ENCODE measurements around the gene COL15A1. TPM values are rescaled to one million over a fixed set of nuclear protein-coding genes. Genes with fewer than 3 reads are reported as not detected.

COL15A1 gene
- total RNA-seq, 6 experiments from 2014 or later: 0.07 to 0.58 (median 0.11) TPM; not detected in 2

- DNase-seq (no peak), ATAC-seq (no peak)
- no peak for TF ChIP-seq POLR2A (IDR thresholded peaks at IDR 0.05)
- no peak for TF ChIP-seq CTCF (IDR thresholded peaks at IDR 0.05)
- no peak overlapping the region for H3K27ac ChIP-seq
- 100% methylated on average over 1 of the region's 6 CpGs for WGBS (ENCODE audit: insufficient coverage, low coverage, low lambda C conversion rate, missing lambda C conversion rate)
- no peaks in the 10 kb centered on the region for H3K27me3 ChIP-seq
- H3K4me3 ChIP-seq: no peak overlapping the region
- intact Hi-C loops (cut with DNase I): no loop called here
- H3K4me1 ChIP-seq: peaks cover 0 to 3% (median 0%) of the 10 kb centered on the region in 4 donors
- H3K9me3 ChIP-seq: no peaks in the 10 kb centered on the region
- H3K36me3 ChIP-seq: no peaks in the 10 kb centered on the region
Measured at GRCh38 chr9:99056186-99056585, 112.5 kb downstream of the COL15A1 start.

- 49% methylated on average over 5 of the region's 5 CpGs for WGBS (ENCODE audit: insufficient coverage, low coverage, low lambda C conversion rate, missing lambda C conversion rate)
- Histone ChIP-seq H3K9me3 (no peaks in the 10 kb centered on the region), H3K27me3 (no peaks in the 10 kb centered on the region), H3K4me1 (peaks cover 0 to 3% (median 0%) of the 10 kb centered on the region in 4 donors), H3K4me3 (no peak overlapping the region), H3K27ac (no peak overlapping the region), H3K36me3 (no peaks in the 10 kb centered on the region)
- TF ChIP-seq CTCF (IDR thresholded peaks at IDR 0.05) (no peak), POLR2A (IDR thresholded peaks at IDR 0.05) (no peak)
- DNase-seq (no peak), ATAC-seq (peak in 1 of 4 donors; percentile 5)
- intact Hi-C loops (cut with DNase I): no loop called here
Measured at GRCh38 chr9:99056886-99057664, 113.4 kb downstream of the COL15A1 start.

GRCh38 chr9:99057665-99058625 is 114.2 kb downstream of the COL15A1 start:
- DNase-seq: peak in 1 of 3 donors; percentile 53
- Histone ChIP-seq H3K4me1 (peaks cover 0 to 3% (median 0%) of the 10 kb centered on the region in 4 donors), H3K36me3 (no peaks in the 10 kb centered on the region), H3K4me3 (no peak overlapping the region), H3K9me3 (no peaks in the 10 kb centered on the region), H3K27ac (peak overlapping the region in 2 of 3 donors; percentile 28 to 50), H3K27me3 (no peaks in the 10 kb centered on the region)
- intact Hi-C loops (cut with DNase I): no loop called here
- TF ChIP-seq CTCF (IDR thresholded peaks at IDR 0.05) (no peak), POLR2A (IDR thresholded peaks at IDR 0.05) (no peak)
- peak; percentile 46 to 63 (median 52) for ATAC-seq
- 39% methylated on average over 5 of the region's 7 CpGs for WGBS (ENCODE audit: insufficient coverage, low coverage, low lambda C conversion rate, missing lambda C conversion rate)

DNA sequence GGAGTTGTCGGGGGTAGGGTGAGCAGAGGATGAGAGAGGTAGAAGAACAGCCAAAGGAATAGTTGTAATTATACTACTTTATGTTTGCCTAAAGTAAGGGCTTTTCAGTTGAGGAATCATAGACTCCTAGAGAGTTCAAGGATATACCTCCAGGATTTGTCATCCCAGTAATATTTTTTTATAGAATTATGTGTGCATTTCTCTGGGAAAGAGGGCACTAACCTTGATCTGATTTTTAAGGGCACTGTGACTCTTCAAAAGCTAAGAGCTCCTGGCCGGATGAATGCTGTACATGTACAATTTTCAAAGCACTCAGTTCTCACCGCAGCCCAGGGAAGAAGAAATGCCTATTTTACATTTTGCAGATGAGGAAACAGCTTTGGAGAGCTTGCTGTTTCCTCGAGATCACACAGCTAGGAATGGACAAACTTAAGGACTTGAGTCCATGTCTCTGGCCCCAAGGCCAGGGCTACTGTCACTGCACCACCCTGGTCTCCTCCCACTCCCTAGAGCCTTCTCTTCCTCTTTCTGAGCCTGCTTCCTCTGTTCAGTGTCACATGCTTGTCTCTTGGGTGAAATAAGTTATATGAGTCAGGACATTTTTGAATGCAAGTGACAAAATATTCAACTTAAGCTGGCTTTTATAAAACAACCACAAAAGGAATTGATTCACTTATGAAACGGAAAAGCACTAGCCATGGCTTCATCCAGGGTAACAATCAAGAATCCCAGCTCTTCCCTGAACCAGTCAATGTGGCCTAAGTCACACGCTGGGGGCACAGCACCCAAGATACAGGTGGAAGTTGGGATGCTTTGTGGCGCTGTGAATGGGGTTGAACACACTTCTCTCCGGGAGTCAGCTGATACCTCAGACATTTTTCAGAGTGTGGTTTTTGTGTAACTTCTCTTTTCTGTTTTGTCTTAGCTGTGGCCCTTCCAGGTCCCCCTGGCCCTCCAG is 115.5 kb downstream of the COL15A1 start:
- WGBS (ENCODE audit: insufficient coverage, low coverage, low lambda C conversion rate, missing lambda C conversion rate): 39% methylated on average over 6 of the region's 8 CpGs
- peak; percentile 56 to 75 (median 72) for ATAC-seq
- Histone ChIP-seq H3K9me3 (no peaks in the 10 kb centered on the region), H3K4me3 (no peak overlapping the region), H3K27ac (peak overlapping the region in 2 of 3 donors; percentile 50 to 54), H3K4me1 (peaks cover 0 to 3% (median 0%) of the 10 kb centered on the region in 4 donors), H3K27me3 (no peaks in the 10 kb centered on the region), H3K36me3 (no peaks in the 10 kb centered on the region)
- intact Hi-C loops (cut with DNase I): no loop called here
- TF ChIP-seq POLR2A (IDR thresholded peaks at IDR 0.05) (no peak), CTCF (IDR thresholded peaks at IDR 0.05) (no peak)
- DNase-seq: no peak
